Ascending aorta (tissue), 2 donors: ENCODE data around the gene KCNMA1. TPM values are rescaled to one million over a fixed set of nuclear protein-coding genes. Genes with fewer than 3 reads are reported as not detected.

Source experiments
- DNase-seq, 2 donors: peaks; one replicate each; pipeline ENCODE4 v3.0.0-alpha.2; 2019; ENCODE audit warnings: low spot score in 2 of 2
- H3K27ac ChIP-seq, 2 donors: fragments of 200-600 bp; sonication (generic); one replicate each; pipeline ENCODE4 v1.5.1; 2016 to 2017; ENCODE audit warnings: mild to moderate bottlenecking in 1 of 2
- H3K27me3 ChIP-seq: fragments of 200-600 bp; sonication (generic); one replicate; pipeline ENCODE4 v1.5.1; 2017
- H3K36me3 ChIP-seq, 2 donors: fragments of 200-600 bp; sonication (generic); one replicate each; pipeline ENCODE4 v1.5.1; 2016
- H3K4me1 ChIP-seq, 2 donors: fragments of 200-600 bp; sonication (generic); one replicate each; pipeline ENCODE4 v1.5.1; 2016 to 2017; ENCODE audit warnings: mild to moderate bottlenecking in 1 of 2
- H3K4me3 ChIP-seq, 2 donors: fragments of 200-600 bp; sonication (generic); one replicate each; pipeline ENCODE4 v1.5.1; 2016 to 2017; ENCODE audit warnings: mild to moderate bottlenecking in 1 of 2
- H3K9me3 ChIP-seq, 2 donors: fragments of 200-600 bp; sonication (generic); one replicate each; pipeline ENCODE4 v1.5.1; 2016
- CTCF ChIP-seq, 3 experiments: fragments of 200-600 bp in 2 of 3; fragments of 450-650 bp in 1 of 3; sonication (generic) in 2 of 3; IDR thresholded peaks; one replicate each; pipeline ENCODE4 v1.5.1; 2016 to 2019; ENCODE audit warnings: antibody characterized with exemption in 3 of 3, mild to moderate bottlenecking in 1 of 3, moderate library complexity in 1 of 3
- intact Hi-C: fragments of 100-400 bp; cut with DNase I; formaldehyde crosslinking; loops from one replicate; pipeline ENCODE4 v1.15.1; 2023
- total RNA-seq: library from RNA; depleted of rRNA; stranded (reverse); fragments of >200 nt; gene quantifications from one replicate; pipeline ENCODE4 v1.1.0, GENCODE V29; 2016

The KCNMA1 gene
- total RNA-seq, 1 donor from 2014 or later, result 28.6 TPM

GRCh38 chr10:77308084-77308732, 329.4 kb downstream of the KCNMA1 start:
- H3K4me3 ChIP-seq, result no peak overlapping the region
- no peak for DNase-seq
- H3K27ac ChIP-seq, result no peak overlapping the region
- H3K4me1 ChIP-seq, result peaks cover 8 to 23% of the 10 kb centered on the region in 2 donors
- no peak for TF ChIP-seq CTCF (IDR thresholded peaks at IDR 0.05)
- intact Hi-C loops, result no loop called here
- H3K27me3 ChIP-seq, result no peaks in the 10 kb centered on the region
- H3K36me3 ChIP-seq, result no peaks in the 10 kb centered on the region
- H3K9me3 ChIP-seq, result no peaks in the 10 kb centered on the region

GRCh38 chr10:77306666-77307065, 330.9 kb downstream of the KCNMA1 start:
- Histone ChIP-seq H3K27me3 (no peaks in the 10 kb centered on the region), H3K4me3 (no peak overlapping the region), H3K27ac (no peak overlapping the region), H3K36me3 (no peaks in the 10 kb centered on the region), H3K4me1 (peaks cover 8 to 27% of the 10 kb centered on the region in 2 donors), H3K9me3 (no peaks in the 10 kb centered on the region)
- TF ChIP-seq CTCF (IDR thresholded peaks at IDR 0.05), result no peak
- intact Hi-C loops, result no loop called here
- DNase-seq, result no peak

- Histone ChIP-seq H3K4me1 (peaks cover 8 to 29% of the 10 kb centered on the region in 2 donors), H3K9me3 (no peaks in the 10 kb centered on the region), H3K36me3 (no peaks in the 10 kb centered on the region), H3K4me3 (no peak overlapping the region), H3K27ac (no peak overlapping the region), H3K27me3 (no peaks in the 10 kb centered on the region)
- no peak for DNase-seq
- intact Hi-C loops, result no loop called here
- TF ChIP-seq CTCF (IDR thresholded peaks at IDR 0.05), result no peak
Observed at GRCh38 chr10:77305650-77306632, 331.7 kb downstream of the KCNMA1 start.

- intact Hi-C loops, result loop anchor here (5.0 kb wide), 1 partner anchor 83 kb away; no protein-coding TSS in a partner anchor
- no peak overlapping the region for H3K27ac ChIP-seq
- peaks cover 0 to 31% of the 10 kb centered on the region in 2 donors for H3K4me1 ChIP-seq
Observed at GRCh38 chr10:77304192-77304591, 333.4 kb downstream of the KCNMA1 start.

GRCh38 chr10:77301305-77301730, 336.3 kb downstream of the KCNMA1 start:
- peaks cover 3 to 45% of the 10 kb centered on the region in 2 donors for H3K4me1 ChIP-seq
- no peak for TF ChIP-seq CTCF (IDR thresholded peaks at IDR 0.05)
- intact Hi-C loops, result loop anchor here (5.0 kb wide), 1 partner anchor 86 kb away; no protein-coding TSS in a partner anchor
- no peak overlapping the region for H3K4me3 ChIP-seq
- H3K27me3 ChIP-seq, result no peaks in the 10 kb centered on the region
- H3K27ac ChIP-seq, result peak overlapping the region in 1 of 2 donors; percentile 44
- H3K9me3 ChIP-seq, result no peaks in the 10 kb centered on the region
- H3K36me3 ChIP-seq, result no peaks in the 10 kb centered on the region
- DNase-seq, result no peak

More at GRCh38 chr10:77304192-77304591, 333.4 kb downstream of the KCNMA1 start:
- no peaks in the 10 kb centered on the region for H3K9me3 ChIP-seq
- no peaks in the 10 kb centered on the region for H3K36me3 ChIP-seq
- H3K27me3 ChIP-seq, result no peaks in the 10 kb centered on the region
- H3K4me3 ChIP-seq, result no peak overlapping the region
- TF ChIP-seq CTCF (IDR thresholded peaks at IDR 0.05), result no peak
- no peak for DNase-seq
